Tibial artery (tissue), 4 donors: ENCODE data around the gene TRIM52.

ENCODE experiments used
- DNase-seq, 2 donors: peaks; one replicate each; pipeline ENCODE4 v3.0.0-alpha.2; 2019
- H3K27ac ChIP-seq, 2 donors: fragments of 200-600 bp; sonication (generic) in 1 of 2; 1 replicate in 1 of 2; 2 replicates in 1 of 2; pipeline ENCODE4 v1.5.1; 2018 to 2019; ENCODE audit warnings: mild to moderate bottlenecking in 1 of 2
- H3K27me3 ChIP-seq, 2 donors: fragments of 200-600 bp; sonication (generic) in 1 of 2; one replicate each; pipeline versions ENCODE4 v1.5.1 to v1.6.0; 2016 to 2019
- H3K36me3 ChIP-seq, 3 donors: fragments of 200-600 bp; sonication (generic) in 2 of 3; one replicate each; pipeline ENCODE4 v1.5.1; 2016 to 2019; ENCODE audit warnings: mild to moderate bottlenecking in 2 of 3
- H3K4me1 ChIP-seq, 4 donors: fragments of 200-600 bp; sonication (generic) in 2 of 4; 1 replicate in 3 of 4; 2 replicates in 1 of 4; pipeline ENCODE4 v1.5.1; 2016 to 2019
- H3K4me3 ChIP-seq, 2 donors: fragments of 200-600 bp; sonication (generic) in 1 of 2; 1 replicate in 1 of 2; 2 replicates in 1 of 2; pipeline ENCODE4 v1.5.1; 2018 to 2019; ENCODE audit warnings: mild to moderate bottlenecking in 2 of 2
- H3K9me3 ChIP-seq, 3 donors: fragments of 200-600 bp; sonication (generic) in 1 of 3; one replicate each; pipeline ENCODE4 v1.5.1; 2016 to 2019
- intact Hi-C: fragments of 100-400 bp; cut with DNase I; formaldehyde crosslinking; loops from one replicate; pipeline ENCODE4 v1.15.0; 2023; ENCODE audit warnings: low total_unique reads
- TF ChIP-seq, protein P1 (sequence below), 2 experiments: fragments of 200-600 bp in 1 of 2; fragments of 450-650 bp in 1 of 2; IDR thresholded peaks; one replicate each; pipeline ENCODE4 v1.5.1; 2017 to 2019; ENCODE audit warnings: antibody characterized with exemption in 2 of 2, mild to moderate bottlenecking in 1 of 2, moderate library complexity in 1 of 2

TRIM52 gene

GRCh38 chr5:181265092-181265671 is 4.2 kb upstream of the TRIM52 start:
- H3K27ac ChIP-seq: no peak overlapping the region
- intact Hi-C loops: loop anchor here (10.0 kb wide), 2 partner anchors 400 to 1190 kb away; partner anchors contain the start of genes RNF130 and ZFP62
- no peaks in the 10 kb centered on the region for H3K9me3 ChIP-seq
- no peak for DNase-seq
- no peaks in the 10 kb centered on the region for H3K27me3 ChIP-seq
- H3K36me3 ChIP-seq: peaks cover 12 to 14% (median 13%) of the 10 kb centered on the region in 3 donors
- TF ChIP-seq, protein P1, sequence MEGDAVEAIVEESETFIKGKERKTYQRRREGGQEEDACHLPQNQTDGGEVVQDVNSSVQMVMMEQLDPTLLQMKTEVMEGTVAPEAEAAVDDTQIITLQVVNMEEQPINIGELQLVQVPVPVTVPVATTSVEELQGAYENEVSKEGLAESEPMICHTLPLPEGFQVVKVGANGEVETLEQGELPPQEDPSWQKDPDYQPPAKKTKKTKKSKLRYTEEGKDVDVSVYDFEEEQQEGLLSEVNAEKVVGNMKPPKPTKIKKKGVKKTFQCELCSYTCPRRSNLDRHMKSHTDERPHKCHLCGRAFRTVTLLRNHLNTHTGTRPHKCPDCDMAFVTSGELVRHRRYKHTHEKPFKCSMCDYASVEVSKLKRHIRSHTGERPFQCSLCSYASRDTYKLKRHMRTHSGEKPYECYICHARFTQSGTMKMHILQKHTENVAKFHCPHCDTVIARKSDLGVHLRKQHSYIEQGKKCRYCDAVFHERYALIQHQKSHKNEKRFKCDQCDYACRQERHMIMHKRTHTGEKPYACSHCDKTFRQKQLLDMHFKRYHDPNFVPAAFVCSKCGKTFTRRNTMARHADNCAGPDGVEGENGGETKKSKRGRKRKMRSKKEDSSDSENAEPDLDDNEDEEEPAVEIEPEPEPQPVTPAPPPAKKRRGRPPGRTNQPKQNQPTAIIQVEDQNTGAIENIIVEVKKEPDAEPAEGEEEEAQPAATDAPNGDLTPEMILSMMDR (IDR thresholded peaks at IDR 0.05): no peak
- H3K4me3 ChIP-seq: no peak overlapping the region
- peaks cover 0 to 8% (median 4%) of the 10 kb centered on the region in 4 donors for H3K4me1 ChIP-seq

GRCh38 chr5:181263633-181264032 is 2.7 kb upstream of the TRIM52 start:
- Histone ChIP-seq H3K9me3 (no peaks in the 10 kb centered on the region), H3K27me3 (no peaks in the 10 kb centered on the region), H3K36me3 (peaks cover 12 to 14% (median 13%) of the 10 kb centered on the region in 3 donors), H3K4me3 (no peak overlapping the region), H3K4me1 (peaks cover 0 to 23% (median 19%) of the 10 kb centered on the region in 4 donors), H3K27ac (no peak overlapping the region)
- DNase-seq: no peak
- TF ChIP-seq, protein P1 (IDR thresholded peaks at IDR 0.05): no peak
- intact Hi-C loops: loop anchor here (5.0 to 10.0 kb wide), 3 partner anchors 76 to 1189 kb away; partner anchors contain the start of genes RNF130 and ZFP62

- no peaks in the 10 kb centered on the region for H3K27me3 ChIP-seq
Observed at GRCh38 chr5:181261320-181262049, 542 bp upstream of the TRIM52 start.

GRCh38 chr5:181259974-181260719 is 796 bp downstream of the TRIM52 start:
- H3K27me3 ChIP-seq: no peaks in the 10 kb centered on the region
- DNase-seq: no peak
- no peaks in the 10 kb centered on the region for H3K9me3 ChIP-seq
- peaks cover 12 to 14% (median 13%) of the 10 kb centered on the region in 3 donors for H3K36me3 ChIP-seq
- intact Hi-C loops: loop anchor here (5.0 to 10.0 kb wide), 3 partner anchors 73 to 1185 kb away; partner anchors contain the start of genes RNF130 and ZFP62
- peak overlapping the region; percentile 97 to 98 for H3K27ac ChIP-seq
- TF ChIP-seq, protein P1 (IDR thresholded peaks at IDR 0.05): no peak
- peak overlapping the region; percentile 83 to 88 for H3K4me3 ChIP-seq
- H3K4me1 ChIP-seq: peaks cover 0 to 58% (median 49%) of the 10 kb centered on the region in 4 donors

More at GRCh38 chr5:181261320-181262049, 542 bp upstream of the TRIM52 start:
- H3K9me3 ChIP-seq: no peaks in the 10 kb centered on the region
- intact Hi-C loops: loop anchor here (5.0 to 10.0 kb wide), 3 partner anchors 74 to 1187 kb away; partner anchors contain the start of genes RNF130 and ZFP62
- H3K27ac ChIP-seq: peak overlapping the region; percentile 97 to 98
- peaks cover 0 to 45% (median 37%) of the 10 kb centered on the region in 4 donors for H3K4me1 ChIP-seq
- DNase-seq: peak; percentile 70 to 86
- H3K36me3 ChIP-seq: peaks cover 12 to 14% (median 13%) of the 10 kb centered on the region in 3 donors
- TF ChIP-seq, protein P1 (IDR thresholded peaks at IDR 0.05): no peak
- H3K4me3 ChIP-seq: peak overlapping the region; percentile 83 to 88

GRCh38 chr5:181259283-181259682 is 1.7 kb downstream of the TRIM52 start:
- peak overlapping the region; percentile 83 to 88 for H3K4me3 ChIP-seq
- DNase-seq: no peak
- peak overlapping the region; percentile 97 to 98 for H3K27ac ChIP-seq
- H3K36me3 ChIP-seq: peaks cover 9 to 17% (median 10%) of the 10 kb centered on the region in 3 donors
- H3K27me3 ChIP-seq: no peaks in the 10 kb centered on the region
- no peaks in the 10 kb centered on the region for H3K9me3 ChIP-seq
- intact Hi-C loops: no loop called here
- TF ChIP-seq, protein P1 (IDR thresholded peaks at IDR 0.05): no peak
- peaks cover 0 to 67% (median 53%) of the 10 kb centered on the region in 4 donors for H3K4me1 ChIP-seq
